ENCODE measurements around the gene GADD45GIP1.
A peak's percentile ranks its signal among the peaks of the same experiment; 100 is the strongest.
"Not testable (repeated sequence)": the region's sequence is repeated elsewhere in the genome, so short reads cannot be mapped to it uniquely, and the experiment has no call there.

Gene GADD45GIP1

GRCh38 chr19:12987781-12988180 lies 30.8 kb upstream of the GADD45GIP1 start:
- no peak for DNase-seq

GRCh38 chr19:12987190-12987589 lies 30.2 kb upstream of the GADD45GIP1 start:
- DNase-seq, result no peak

DNA sequence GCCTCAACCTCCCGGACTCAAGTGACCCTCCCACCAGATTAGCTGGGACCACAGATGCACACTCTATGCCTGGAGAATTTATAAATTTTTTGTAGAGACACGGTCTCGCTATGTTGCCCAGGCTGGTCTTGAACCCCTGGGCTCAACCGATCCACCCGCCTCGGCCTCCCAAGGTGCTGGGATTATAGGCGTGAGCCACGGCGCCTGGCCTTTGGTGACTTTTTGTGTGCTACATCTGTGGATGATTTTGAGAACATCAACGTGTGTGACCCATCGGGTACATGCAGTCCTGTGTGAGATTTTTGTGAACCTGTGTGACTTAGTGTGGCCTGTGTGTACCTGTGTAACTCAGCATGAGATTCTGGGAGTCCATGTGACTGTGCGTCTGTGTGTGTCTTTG lies 29.7 kb upstream of the GADD45GIP1 start:
- no peak for DNase-seq

GRCh38 chr19:12985049-12985776 lies 28.2 kb upstream of the GADD45GIP1 start:
- DNase-seq, result no peak

- no peak for DNase-seq
These were observed 27.6 kb upstream of the GADD45GIP1 start for GRCh38 chr19:12984683-12985048.

- no peak for DNase-seq
These were observed 27.2 kb upstream of the GADD45GIP1 start for GRCh38 chr19:12984143-12984627.

GRCh38 chr19:12983542-12984142 lies 26.6 kb upstream of the GADD45GIP1 start:
- DNase-seq, result peak; percentile 21

- no peak for DNase-seq
These were observed 26.1 kb upstream of the GADD45GIP1 start for GRCh38 chr19:12983091-12983490.

DNA sequence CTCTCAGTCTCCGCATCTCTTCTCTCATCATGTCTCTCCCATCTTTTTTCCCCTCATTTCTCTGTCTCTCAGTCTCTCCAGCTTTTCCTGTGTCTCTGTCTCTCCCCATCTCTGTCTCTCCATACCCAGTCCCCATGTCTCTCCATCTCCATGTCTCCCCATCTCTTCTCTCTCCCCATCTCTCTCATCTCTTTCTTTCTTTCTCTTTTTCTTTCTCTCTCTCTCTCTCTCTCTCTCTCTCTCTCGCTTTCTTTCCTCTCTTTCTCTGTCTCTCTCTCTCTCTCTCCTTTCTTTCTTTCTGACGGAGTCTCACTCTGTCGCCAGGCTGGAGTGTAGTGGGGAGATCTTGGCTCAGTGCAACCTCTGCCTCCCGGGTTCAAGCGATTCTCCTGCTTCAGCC lies 25.6 kb upstream of the GADD45GIP1 start:
- no peak for DNase-seq

- DNase-seq, result no peak
These were observed 23.0 kb upstream of the GADD45GIP1 start for GRCh38 chr19:12979974-12980373.

GRCh38 chr19:12976109-12976508 lies 19.1 kb upstream of the GADD45GIP1 start:
- not testable (repeated sequence) for DNase-seq

DNA sequence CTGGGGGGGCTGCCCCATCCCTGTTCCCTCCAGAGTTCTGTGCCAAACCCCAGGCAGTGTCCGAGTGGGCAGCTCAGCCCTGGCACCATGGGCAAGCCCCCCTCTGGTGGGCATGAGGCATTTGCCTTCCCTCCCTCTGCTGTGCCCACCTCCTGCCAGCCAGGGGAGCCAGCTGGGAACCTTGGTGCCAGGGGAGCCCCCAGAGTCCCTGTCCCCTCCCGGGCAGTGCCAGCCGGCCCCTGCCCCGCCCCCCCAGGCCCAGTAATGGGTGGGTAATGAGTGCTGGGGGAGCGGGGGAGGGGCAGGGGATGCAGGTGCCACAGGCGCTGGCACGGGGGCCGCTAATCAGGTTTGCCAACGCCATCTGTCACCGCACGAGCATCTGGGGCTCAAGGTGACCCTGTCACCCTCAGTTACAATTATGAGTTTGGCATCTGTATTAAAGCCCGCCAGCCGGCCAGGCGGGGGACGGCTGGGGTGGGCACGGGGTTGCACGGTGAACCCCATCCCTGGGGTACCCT lies 18.3 kb upstream of the GADD45GIP1 start:
- DNase-seq, result no peak

GRCh38 chr19:12974301-12975220 lies 17.5 kb upstream of the GADD45GIP1 start:
- no peak for DNase-seq

DNA sequence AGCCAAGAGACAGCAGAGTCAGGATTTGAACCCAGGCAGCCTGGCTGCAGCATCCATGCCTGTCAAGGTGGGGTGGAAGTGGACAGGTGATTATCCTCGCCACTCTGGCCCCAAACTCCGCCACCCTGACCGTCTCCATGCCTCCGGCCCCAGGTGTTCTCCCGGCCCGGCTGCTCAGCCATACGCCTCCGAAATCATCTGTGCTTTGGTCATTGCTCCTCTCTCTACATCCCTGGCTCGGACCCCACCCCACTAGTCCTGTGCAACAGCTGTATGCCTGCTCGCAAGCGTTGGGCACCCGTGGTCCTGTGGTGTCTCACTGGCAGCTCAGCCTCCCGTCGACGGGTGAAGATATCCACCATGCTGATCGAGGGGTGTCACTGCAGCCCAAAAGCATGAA lies 16.2 kb upstream of the GADD45GIP1 start:
- no peak for DNase-seq

GRCh38 chr19:12970070-12970820 lies 13.2 kb upstream of the GADD45GIP1 start:
- no peak for DNase-seq

DNA sequence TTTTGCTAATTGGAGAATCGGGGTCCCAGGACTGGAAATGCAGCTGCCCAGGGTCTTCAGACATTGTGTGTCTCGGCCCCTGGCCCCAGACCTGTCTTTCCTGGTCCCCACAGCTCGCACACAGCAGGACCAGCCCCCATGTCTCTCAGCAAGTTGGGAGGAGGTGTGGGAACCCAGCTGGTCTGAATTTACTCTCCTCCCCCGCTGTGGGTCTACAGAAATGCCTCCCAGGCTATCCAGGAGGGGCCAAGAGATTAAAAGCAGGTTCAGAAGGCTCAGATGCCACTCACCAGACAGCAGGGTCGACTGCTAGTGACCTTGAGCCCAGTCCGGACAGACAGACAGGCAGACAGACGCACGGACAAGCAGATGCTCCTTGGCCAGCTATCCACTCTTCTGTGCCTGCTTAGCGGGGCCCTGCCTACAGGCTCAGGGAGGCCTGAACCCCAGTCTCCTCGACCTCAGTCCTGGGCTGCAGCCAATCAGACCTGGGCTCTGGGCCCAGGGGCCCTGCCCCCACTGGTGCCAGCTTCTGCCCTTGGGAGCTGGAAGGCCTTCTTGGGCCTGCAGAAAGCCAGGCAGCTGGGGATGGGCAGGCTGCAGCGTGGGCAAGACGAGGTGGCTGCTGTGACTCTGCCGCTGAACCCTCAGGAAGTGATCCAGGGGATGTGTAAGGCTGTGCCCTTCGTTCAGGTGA lies 12.4 kb upstream of the GADD45GIP1 start, which contains the start of gene DAND5:
DAND5 (plus strand) TSS at position 285 of the 697 bp plus-strand sequence; CDS start at position 370, 85 bp downstream.
- no peak for DNase-seq

DNA sequence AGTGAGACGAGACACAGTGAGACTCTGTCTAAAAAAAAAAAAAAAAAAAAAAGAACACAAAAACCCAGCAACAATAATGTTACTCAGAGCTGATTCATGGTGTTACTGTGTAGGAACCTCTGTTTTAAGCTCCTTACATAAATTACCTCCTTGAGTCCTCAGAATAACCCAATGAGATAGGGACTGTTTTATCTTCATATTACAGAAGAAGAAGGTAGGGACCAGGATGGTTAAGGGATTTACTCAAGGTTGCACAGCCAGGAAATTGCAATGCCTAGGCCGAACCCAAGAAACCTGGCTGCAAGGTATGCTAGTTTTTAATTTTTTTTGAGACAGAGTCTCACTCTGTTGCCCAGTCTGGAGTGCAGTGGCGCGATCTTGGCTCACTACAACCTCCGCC lies 10.9 kb upstream of the GADD45GIP1 start:
- DNase-seq, result no peak

- DNase-seq, result no peak
These were observed 8.8 kb upstream of the GADD45GIP1 start for GRCh38 chr19:12965812-12966135.

- peak; percentile 14 for DNase-seq
These were observed 8.2 kb upstream of the GADD45GIP1 start for GRCh38 chr19:12965017-12965811.

DNA sequence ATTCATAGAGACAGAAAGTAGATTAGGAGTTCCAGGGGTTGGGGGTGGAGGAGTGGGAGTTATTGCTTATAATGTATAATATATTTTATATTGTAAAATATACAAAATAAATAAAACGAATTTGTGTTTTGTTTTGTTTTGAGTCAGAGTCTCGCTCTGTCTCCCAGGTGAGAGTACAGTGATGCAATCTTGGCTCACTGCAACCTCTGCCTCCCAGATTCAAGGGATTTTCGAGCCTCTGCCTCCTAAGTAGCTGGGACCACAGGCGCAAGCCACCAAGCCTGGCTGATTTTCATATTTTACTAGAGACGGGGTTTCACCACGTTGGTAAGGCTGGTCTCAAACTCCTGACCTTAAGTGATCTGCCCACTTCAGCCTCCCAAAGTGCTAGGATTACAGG lies 2.5 kb upstream of the GADD45GIP1 start:
- DNase-seq, result no peak

GRCh38 chr19:12957389-12957952 lies 448 bp upstream of the GADD45GIP1 start:
- DNase-seq, result not testable (repeated sequence)
